Measurements from ENCODE around the gene PTPRF. TPM values are rescaled to one million over a fixed set of nuclear protein-coding genes. Genes with fewer than 3 reads are reported as not detected.

Gene PTPRF
- total RNA-seq, 1 donor from 2014 or later = 2.9 TPM

- intact Hi-C loops (cut with micrococcal nuclease) = no loop called here
- no peaks in the 10 kb centered on the region for H3K36me3 ChIP-seq
- H3K9me3 ChIP-seq (replicated peaks) = no peaks in the 10 kb centered on the region
- H3K4me1 ChIP-seq = peaks cover 5% of the 10 kb centered on the region
- no peak for TF ChIP-seq CTCF (IDR thresholded peaks at IDR 0.05; ENCODE audit: borderline replicate concordance)
- no peak overlapping the region for H3K27ac ChIP-seq (replicated peaks)
- H3K27me3 ChIP-seq (ENCODE audit: low read depth) = no peaks in the 10 kb centered on the region
- no peak overlapping the region for H3K4me3 ChIP-seq
- DNase-seq = no peak
Observed at GRCh38 chr1:43577655-43578542, 47.2 kb downstream of the PTPRF start.

- intact Hi-C loops (cut with micrococcal nuclease) = no loop called here
- Histone ChIP-seq H3K36me3 (no peaks in the 10 kb centered on the region), H3K27me3 (ENCODE audit: low read depth) (no peaks in the 10 kb centered on the region), H3K4me1 (no peaks in the 10 kb centered on the region), H3K4me3 (no peak overlapping the region), H3K9me3 (replicated peaks) (no peaks in the 10 kb centered on the region), H3K27ac (replicated peaks) (no peak overlapping the region)
- no peak for TF ChIP-seq CTCF (IDR thresholded peaks at IDR 0.05; ENCODE audit: borderline replicate concordance)
- DNase-seq = no peak
Observed at GRCh38 chr1:43580039-43580438, 49.4 kb downstream of the PTPRF start.

GRCh38 chr1:43582162-43582566, 51.5 kb downstream of the PTPRF start:
- TF ChIP-seq CTCF (IDR thresholded peaks at IDR 0.05; ENCODE audit: borderline replicate concordance) = no peak
- Histone ChIP-seq H3K27me3 (ENCODE audit: low read depth) (no peaks in the 10 kb centered on the region), H3K36me3 (no peaks in the 10 kb centered on the region), H3K4me1 (no peaks in the 10 kb centered on the region), H3K27ac (replicated peaks) (no peak overlapping the region), H3K4me3 (no peak overlapping the region), H3K9me3 (replicated peaks) (no peaks in the 10 kb centered on the region)
- DNase-seq = no peak
- intact Hi-C loops (cut with micrococcal nuclease) = no loop called here

GRCh38 chr1:43583058-43583457, 52.4 kb downstream of the PTPRF start:
- H3K36me3 ChIP-seq = no peaks in the 10 kb centered on the region
- H3K27me3 ChIP-seq (ENCODE audit: low read depth) = no peaks in the 10 kb centered on the region
- no peak for TF ChIP-seq CTCF (IDR thresholded peaks at IDR 0.05; ENCODE audit: borderline replicate concordance)
- H3K27ac ChIP-seq (replicated peaks) = no peak overlapping the region
- intact Hi-C loops (cut with micrococcal nuclease) = no loop called here
- no peaks in the 10 kb centered on the region for H3K4me1 ChIP-seq
- H3K9me3 ChIP-seq (replicated peaks) = no peaks in the 10 kb centered on the region
- DNase-seq = no peak
- H3K4me3 ChIP-seq = no peak overlapping the region

- DNase-seq = no peak
- no peak for TF ChIP-seq CTCF (IDR thresholded peaks at IDR 0.05; ENCODE audit: borderline replicate concordance)
- Histone ChIP-seq H3K4me3 (no peak overlapping the region), H3K4me1 (no peaks in the 10 kb centered on the region), H3K27ac (replicated peaks) (no peak overlapping the region), H3K9me3 (replicated peaks) (no peaks in the 10 kb centered on the region), H3K36me3 (no peaks in the 10 kb centered on the region), H3K27me3 (ENCODE audit: low read depth) (no peaks in the 10 kb centered on the region)
- intact Hi-C loops (cut with micrococcal nuclease) = no loop called here
Observed at GRCh38 chr1:43584204-43584603, 53.5 kb downstream of the PTPRF start.
